GM12878 (cell line): ENCODE data around the gene PTPN2. TPM values are rescaled to one million over a fixed set of nuclear protein-coding genes. Genes with fewer than 3 reads are reported as not detected.
A peak's percentile ranks its signal among the peaks of the same experiment; 100 is the strongest.

Experiments
- ASH2L ChIP-seq: fragments of 300-600, 200-600 bp; sonication (generic); IDR thresholded peaks from 2 replicates; pipeline ENCODE4 v1.6.1; 2017; ENCODE audit warnings: low read depth, mild to moderate bottlenecking, borderline replicate concordance
- CHD1 ChIP-seq: IDR thresholded peaks from 2 replicates; pipeline ENCODE4 v1.6.1; 2012; ENCODE audit warnings: low read depth, low read length, improper control_type of control experiment
- EP300 ChIP-seq, 2 experiments: fragments of 150-350 bp in 1 of 2; IDR thresholded peaks; 2 replicates each; pipeline ENCODE4 v1.6.1; 2011 to 2012; ENCODE audit warnings: low read depth in 2 of 2, low read length in 2 of 2, borderline replicate concordance in 1 of 2, improper control_type of control experiment in 1 of 2, inconsistent platforms in 1 of 2; ENCODE audit not compliant: control insufficient read depth in 1 of 2
- FOXM1 ChIP-seq: IDR thresholded peaks from 2 replicates; pipeline ENCODE4 v1.6.1; 2012; ENCODE audit warnings: low read depth, mild to moderate bottlenecking, inconsistent platforms, low read length, moderate library complexity
- GATAD2B ChIP-seq: fragments of 450-650 bp; conservative IDR thresholded peaks from 2 replicates; pipeline ENCODE4 v1.6.1; 2017; ENCODE audit warnings: low read depth, mild to moderate bottlenecking, moderate library complexity
- MTA3 ChIP-seq: IDR thresholded peaks from 2 replicates; pipeline ENCODE4 v1.6.1; 2012; ENCODE audit warnings: low read length, inconsistent platforms, borderline replicate concordance
- NR2F1 ChIP-seq: fragments of 450-650 bp; conservative IDR thresholded peaks from 2 replicates; pipeline ENCODE4 v1.6.1; 2017; ENCODE audit warnings: mild to moderate bottlenecking
- PML ChIP-seq: IDR thresholded peaks from 2 replicates; pipeline ENCODE4 v1.6.1; 2012; ENCODE audit warnings: low read length, inconsistent platforms
- POLR2AphosphoS5 ChIP-seq: IDR thresholded peaks from 2 replicates; pipeline ENCODE4 v1.6.1; 2011; ENCODE audit warnings: mild to moderate bottlenecking, low read length, inconsistent platforms
- POU2F2 ChIP-seq: IDR thresholded peaks from 3 replicates; pipeline ENCODE4 v1.6.1; 2011; ENCODE audit warnings: low read depth, mild to moderate bottlenecking, low read length, borderline replicate concordance
- RCOR1 ChIP-seq: conservative IDR thresholded peaks from 2 replicates; pipeline ENCODE4 v1.6.1; 2012; ENCODE audit warnings: low read depth, low read length, improper control_type of control experiment
- SIN3A ChIP-seq: IDR thresholded peaks from 2 replicates; pipeline ENCODE4 v1.6.1; 2012; ENCODE audit warnings: low read depth, low read length, improper control_type of control experiment
- ZNF384 ChIP-seq: IDR thresholded peaks from 2 replicates; pipeline ENCODE4 v1.6.1; 2012; ENCODE audit warnings: low read depth, mild to moderate bottlenecking, low read length, improper control_type of control experiment, borderline replicate concordance
- polyA plus RNA-seq, 11 experiments: library from polyadenylated mRNA; depleted of rRNA in 4 of 11; unstranded in 6 of 11; stranded (reverse) in 5 of 11; fragments of >200 nt; fragmentation: Nextera tagmentation in 4 of 11; fragmentation: Illumina TruSeq in 1 of 11; extraction: Ambion mirVana in 4 of 11; extraction: Trizol in 1 of 11; gene quantifications; 1 replicate in 1 of 11; 2 replicates in 10 of 11; pipeline versions ENCODE4 v1.2.1 to v1.2.3, GENCODE V29; 2011 to 2016; ENCODE audit warnings: inconsistent platforms in 2 of 11, missing spikeins in 2 of 11, low read depth in 1 of 11
- total RNA-seq, 4 experiments: library from RNA; depleted of rRNA in 3 of 4; stranded (reverse); fragments of >200 nt in 3 of 4; fragmentation: Illumina TruSeq in 1 of 4; extraction: Trizol in 1 of 4; gene quantifications; 2 replicates each; pipeline versions ENCODE4 v1.2.1 to v1.2.3, GENCODE V29; 2013 to 2021
- TF ChIP-seq, protein P1 (sequence below): IDR thresholded peaks from 2 replicates; pipeline ENCODE4 v1.6.1; 2011; ENCODE audit warnings: borderline replicate concordance, low read depth, mild to moderate bottlenecking, moderate library complexity, low read length; ENCODE audit not compliant: insufficient read depth, poor library complexity, severe bottlenecking
- TF ChIP-seq, protein P2 (sequence below): fragments of 450-650 bp; conservative IDR thresholded peaks from 2 replicates; pipeline ENCODE4 v1.6.1; 2017; ENCODE audit warnings: mild to moderate bottlenecking, moderate library complexity
- TF ChIP-seq, protein P3 (sequence below): IDR thresholded peaks from 2 replicates; pipeline ENCODE4 v1.6.1; 2012; ENCODE audit warnings: low read depth, low read length, improper control_type of control experiment
- TF ChIP-seq, protein P4 (sequence below): fragments of 450-650 bp; IDR thresholded peaks from 2 replicates; pipeline ENCODE4 v1.6.1; 2017; ENCODE audit warnings: mild to moderate bottlenecking, moderate library complexity
- TF ChIP-seq, protein P5 (sequence below): fragments of 450-650 bp; IDR thresholded peaks from 2 replicates; pipeline ENCODE4 v1.6.1; 2018; ENCODE audit warnings: mild to moderate bottlenecking, low read depth, moderate library complexity; ENCODE audit not compliant: partially characterized antibody

The PTPN2 gene
- total and polyA plus RNA-seq, 10 of the 15 experiments (the other 5 are each of a cell fraction or from before 2014, with no cell fraction given) = 46.5 to 86.7 (median 64.6) TPM

DNA sequence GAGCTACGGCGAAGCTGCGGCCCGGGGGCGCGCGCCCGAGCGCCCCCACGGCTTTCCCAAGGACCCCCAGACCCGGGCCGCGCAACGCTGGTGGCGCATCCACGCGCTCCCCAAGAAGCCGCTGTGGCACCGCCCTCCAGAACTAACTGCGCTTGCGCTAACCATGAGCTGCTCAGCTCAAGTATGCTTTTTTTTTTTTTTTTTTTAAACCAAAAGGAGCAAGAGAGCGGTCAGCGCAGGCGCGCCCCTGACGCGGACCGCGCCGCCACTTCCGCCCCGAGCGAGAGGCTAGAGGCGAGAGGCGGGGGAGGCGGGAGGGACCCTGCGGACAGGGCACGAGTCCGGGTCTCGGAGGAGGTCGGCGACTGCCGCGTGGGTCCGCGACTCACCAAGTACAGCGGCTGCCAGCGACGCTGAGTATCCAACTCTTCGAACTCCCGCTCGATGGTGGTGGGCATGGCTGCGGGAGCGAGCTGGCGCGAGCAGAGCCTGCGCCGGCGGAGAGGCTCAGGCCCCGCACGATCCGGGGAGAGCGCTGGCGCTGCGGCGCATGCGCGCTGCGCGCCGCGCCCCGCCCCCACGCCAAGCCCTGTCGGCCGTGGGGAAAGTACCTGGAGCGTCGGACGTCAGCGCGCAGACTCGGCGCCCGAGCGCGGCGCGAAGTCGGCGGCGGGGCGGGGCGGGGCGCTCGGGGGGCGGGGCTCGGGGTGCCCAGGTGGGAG lies at the start of gene PTPN2 (continued):
- TF ChIP-seq, protein P1, sequence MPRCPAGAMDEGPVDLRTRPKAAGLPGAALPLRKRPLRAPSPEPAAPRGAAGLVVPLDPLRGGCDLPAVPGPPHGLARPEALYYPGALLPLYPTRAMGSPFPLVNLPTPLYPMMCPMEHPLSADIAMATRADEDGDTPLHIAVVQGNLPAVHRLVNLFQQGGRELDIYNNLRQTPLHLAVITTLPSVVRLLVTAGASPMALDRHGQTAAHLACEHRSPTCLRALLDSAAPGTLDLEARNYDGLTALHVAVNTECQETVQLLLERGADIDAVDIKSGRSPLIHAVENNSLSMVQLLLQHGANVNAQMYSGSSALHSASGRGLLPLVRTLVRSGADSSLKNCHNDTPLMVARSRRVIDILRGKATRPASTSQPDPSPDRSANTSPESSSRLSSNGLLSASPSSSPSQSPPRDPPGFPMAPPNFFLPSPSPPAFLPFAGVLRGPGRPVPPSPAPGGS = peak; percentile 28
- no peak for TF ChIP-seq CHD1
- TF ChIP-seq, protein P2, sequence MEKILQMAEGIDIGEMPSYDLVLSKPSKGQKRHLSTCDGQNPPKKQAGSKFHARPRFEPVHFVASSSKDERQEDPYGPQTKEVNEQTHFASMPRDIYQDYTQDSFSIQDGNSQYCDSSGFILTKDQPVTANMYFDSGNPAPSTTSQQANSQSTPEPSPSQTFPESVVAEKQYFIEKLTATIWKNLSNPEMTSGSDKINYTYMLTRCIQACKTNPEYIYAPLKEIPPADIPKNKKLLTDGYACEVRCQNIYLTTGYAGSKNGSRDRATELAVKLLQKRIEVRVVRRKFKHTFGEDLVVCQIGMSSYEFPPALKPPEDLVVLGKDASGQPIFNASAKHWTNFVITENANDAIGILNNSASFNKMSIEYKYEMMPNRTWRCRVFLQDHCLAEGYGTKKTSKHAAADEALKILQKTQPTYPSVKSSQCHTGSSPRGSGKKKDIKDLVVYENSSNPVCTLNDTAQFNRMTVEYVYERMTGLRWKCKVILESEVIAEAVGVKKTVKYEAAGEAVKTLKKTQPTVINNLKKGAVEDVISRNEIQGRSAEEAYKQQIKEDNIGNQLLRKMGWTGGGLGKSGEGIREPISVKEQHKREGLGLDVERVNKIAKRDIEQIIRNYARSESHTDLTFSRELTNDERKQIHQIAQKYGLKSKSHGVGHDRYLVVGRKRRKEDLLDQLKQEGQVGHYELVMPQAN = peak; percentile 51
- TF ChIP-seq EP300 (IDR thresholded peaks at IDR 0.05; ENCODE audit: borderline replicate concordance in 1 of 2, control insufficient read depth in 1 of 2, low read depth in 2 of 2, low read length in 2 of 2) = peak in 1 of 2 experiments; percentile 56; a peak in 2 of 4 replicates
- TF ChIP-seq, protein P3, sequence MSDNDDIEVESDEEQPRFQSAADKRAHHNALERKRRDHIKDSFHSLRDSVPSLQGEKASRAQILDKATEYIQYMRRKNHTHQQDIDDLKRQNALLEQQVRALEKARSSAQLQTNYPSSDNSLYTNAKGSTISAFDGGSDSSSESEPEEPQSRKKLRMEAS = peak; percentile 59
- TF ChIP-seq ASH2L = 0 out of 2 replicates have a peak, but pooled peaks have one; percentile 77
- peak; percentile 99 for TF ChIP-seq PML
- peak; percentile 97 for TF ChIP-seq POLR2AphosphoS5
- TF ChIP-seq MTA3 = no peak
- TF ChIP-seq, protein P4, sequence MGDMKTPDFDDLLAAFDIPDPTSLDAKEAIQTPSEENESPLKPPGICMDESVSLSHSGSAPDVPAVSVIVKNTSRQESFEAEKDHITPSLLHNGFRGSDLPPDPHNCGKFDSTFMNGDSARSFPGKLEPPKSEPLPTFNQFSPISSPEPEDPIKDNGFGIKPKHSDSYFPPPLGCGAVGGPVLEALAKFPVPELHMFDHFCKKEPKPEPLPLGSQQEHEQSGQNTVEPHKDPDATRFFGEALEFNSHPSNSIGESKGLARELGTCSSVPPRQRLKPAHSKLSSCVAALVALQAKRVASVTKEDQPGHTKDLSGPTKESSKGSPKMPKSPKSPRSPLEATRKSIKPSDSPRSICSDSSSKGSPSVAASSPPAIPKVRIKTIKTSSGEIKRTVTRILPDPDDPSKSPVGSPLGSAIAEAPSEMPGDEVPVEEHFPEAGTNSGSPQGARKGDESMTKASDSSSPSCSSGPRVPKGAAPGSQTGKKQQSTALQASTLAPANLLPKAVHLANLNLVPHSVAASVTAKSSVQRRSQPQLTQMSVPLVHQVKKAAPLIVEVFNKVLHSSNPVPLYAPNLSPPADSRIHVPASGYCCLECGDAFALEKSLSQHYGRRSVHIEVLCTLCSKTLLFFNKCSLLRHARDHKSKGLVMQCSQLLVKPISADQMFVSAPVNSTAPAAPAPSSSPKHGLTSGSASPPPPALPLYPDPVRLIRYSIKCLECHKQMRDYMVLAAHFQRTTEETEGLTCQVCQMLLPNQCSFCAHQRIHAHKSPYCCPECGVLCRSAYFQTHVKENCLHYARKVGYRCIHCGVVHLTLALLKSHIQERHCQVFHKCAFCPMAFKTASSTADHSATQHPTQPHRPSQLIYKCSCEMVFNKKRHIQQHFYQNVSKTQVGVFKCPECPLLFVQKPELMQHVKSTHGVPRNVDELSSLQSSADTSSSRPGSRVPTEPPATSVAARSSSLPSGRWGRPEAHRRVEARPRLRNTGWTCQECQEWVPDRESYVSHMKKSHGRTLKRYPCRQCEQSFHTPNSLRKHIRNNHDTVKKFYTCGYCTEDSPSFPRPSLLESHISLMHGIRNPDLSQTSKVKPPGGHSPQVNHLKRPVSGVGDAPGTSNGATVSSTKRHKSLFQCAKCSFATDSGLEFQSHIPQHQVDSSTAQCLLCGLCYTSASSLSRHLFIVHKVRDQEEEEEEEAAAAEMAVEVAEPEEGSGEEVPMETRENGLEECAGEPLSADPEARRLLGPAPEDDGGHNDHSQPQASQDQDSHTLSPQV = 0 out of 2 replicates have a peak, but pooled peaks have one; percentile 54
- TF ChIP-seq RCOR1 = 0 out of 2 replicates have a peak, but pooled peaks have one; percentile 57
- TF ChIP-seq SIN3A = peak; percentile 75; the same call in 1 of the 2 replicates
- no peak for TF ChIP-seq FOXM1
- TF ChIP-seq, protein P5, sequence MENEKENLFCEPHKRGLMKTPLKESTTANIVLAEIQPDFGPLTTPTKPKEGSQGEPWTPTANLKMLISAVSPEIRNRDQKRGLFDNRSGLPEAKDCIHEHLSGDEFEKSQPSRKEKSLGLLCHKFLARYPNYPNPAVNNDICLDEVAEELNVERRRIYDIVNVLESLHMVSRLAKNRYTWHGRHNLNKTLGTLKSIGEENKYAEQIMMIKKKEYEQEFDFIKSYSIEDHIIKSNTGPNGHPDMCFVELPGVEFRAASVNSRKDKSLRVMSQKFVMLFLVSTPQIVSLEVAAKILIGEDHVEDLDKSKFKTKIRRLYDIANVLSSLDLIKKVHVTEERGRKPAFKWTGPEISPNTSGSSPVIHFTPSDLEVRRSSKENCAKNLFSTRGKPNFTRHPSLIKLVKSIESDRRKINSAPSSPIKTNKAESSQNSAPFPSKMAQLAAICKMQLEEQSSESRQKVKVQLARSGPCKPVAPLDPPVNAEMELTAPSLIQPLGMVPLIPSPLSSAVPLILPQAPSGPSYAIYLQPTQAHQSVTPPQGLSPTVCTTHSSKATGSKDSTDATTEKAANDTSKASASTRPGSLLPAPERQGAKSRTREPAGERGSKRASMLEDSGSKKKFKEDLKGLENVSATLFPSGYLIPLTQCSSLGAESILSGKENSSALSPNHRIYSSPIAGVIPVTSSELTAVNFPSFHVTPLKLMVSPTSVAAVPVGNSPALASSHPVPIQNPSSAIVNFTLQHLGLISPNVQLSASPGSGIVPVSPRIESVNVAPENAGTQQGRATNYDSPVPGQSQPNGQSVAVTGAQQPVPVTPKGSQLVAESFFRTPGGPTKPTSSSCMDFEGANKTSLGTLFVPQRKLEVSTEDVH = no peak
- TF ChIP-seq NR2F1 = peak; percentile 52
- peak; percentile 81 for TF ChIP-seq GATAD2B
- peak; percentile 88 for TF ChIP-seq POU2F2
- TF ChIP-seq ZNF384 = peak; percentile 99
